ENCODE results near the gene TTC17. TPM values are rescaled to one million over a fixed set of nuclear protein-coding genes. Genes with fewer than 3 reads are reported as not detected.

The TTC17 gene
- total RNA-seq, 1 experiment from 2014 or later, result 92.7 TPM

GRCh38 chr11:43376594-43376993, 17.9 kb downstream of the TTC17 start:
- peak; percentile 83 for DNase-seq (ENCODE audit: unreplicated experiment)
- H3K27me3 Mint-ChIP-seq (ENCODE audit: insufficient read depth, unreplicated experiment), result no peaks in the 10 kb centered on the region
- POLR2A ChIA-PET, result interaction anchor here (0.6 to 5.5 kb wide), 6 partner anchors 9 to 544 kb away, joined by 3 to 45 read pairs (median 4); partner anchors contain the start of genes API5 and TTC17

GRCh38 chr11:43377389-43377788, 18.7 kb downstream of the TTC17 start:
- no TSS peak for BruUV-seq (replicated peaks)
- Mint-ChIP-seq H3K27ac (ENCODE audit: low read depth, unreplicated experiment) (peak overlapping the region; percentile 50), H3K9me3 (ENCODE audit: unreplicated experiment) (no peaks in the 10 kb centered on the region), H3K4me1 (ENCODE audit: insufficient read depth, unreplicated experiment) (peaks cover 12% of the 10 kb centered on the region), H3K36me3 (ENCODE audit: insufficient read depth, unreplicated experiment) (peaks cover 40% of the 10 kb centered on the region), H3K4me3 (ENCODE audit: unreplicated experiment) (no peak overlapping the region), H3K27me3 (ENCODE audit: insufficient read depth, unreplicated experiment) (no peaks in the 10 kb centered on the region)
- POLR2A ChIA-PET, result interaction anchor here (0.7 to 5.5 kb wide), 6 partner anchors 10 to 692 kb away, joined by 3 to 45 read pairs (median 4); partner anchors contain the start of genes API5 and TTC17
- intact Hi-C loops (cut with micrococcal nuclease), result no loop called here
- no peak for DNase-seq (ENCODE audit: unreplicated experiment)
- CTCF ChIA-PET, result interaction anchor here (0.8 to 1.7 kb wide), 3 partner anchors 19 to 95 kb away, joined by 3 to 4 read pairs (median 3); partner anchors contain the start of gene TTC17
- no peak for TF ChIP-seq CTCF (IDR thresholded peaks at IDR 0.05; ENCODE audit: unreplicated experiment)

More at GRCh38 chr11:43376594-43376993, 17.9 kb downstream of the TTC17 start:
- H3K4me3 Mint-ChIP-seq (ENCODE audit: unreplicated experiment), result no peak overlapping the region
- no peaks in the 10 kb centered on the region for H3K9me3 Mint-ChIP-seq (ENCODE audit: unreplicated experiment)
- H3K4me1 Mint-ChIP-seq (ENCODE audit: insufficient read depth, unreplicated experiment), result peaks cover 9% of the 10 kb centered on the region
- no peak for TF ChIP-seq CTCF (IDR thresholded peaks at IDR 0.05; ENCODE audit: unreplicated experiment)
- CTCF ChIA-PET, result interaction anchor here (1.0 kb wide), 1 partner anchor 10 kb away, joined by 3 read pairs; no protein-coding TSS in a partner anchor
- H3K27ac Mint-ChIP-seq (ENCODE audit: low read depth, unreplicated experiment), result peak overlapping the region; percentile 84
- H3K36me3 Mint-ChIP-seq (ENCODE audit: insufficient read depth, unreplicated experiment), result peaks cover 40% of the 10 kb centered on the region
- no TSS peak for BruUV-seq (replicated peaks)
- intact Hi-C loops (cut with micrococcal nuclease), result no loop called here

GRCh38 chr11:43378897-43379296, 20.2 kb downstream of the TTC17 start:
- no peaks in the 10 kb centered on the region for H3K27me3 Mint-ChIP-seq (ENCODE audit: insufficient read depth, unreplicated experiment)
- no peak for DNase-seq (ENCODE audit: unreplicated experiment)
- H3K9me3 Mint-ChIP-seq (ENCODE audit: unreplicated experiment), result no peaks in the 10 kb centered on the region
- intact Hi-C loops (cut with micrococcal nuclease), result no loop called here
- no peak overlapping the region for H3K27ac Mint-ChIP-seq (ENCODE audit: low read depth, unreplicated experiment)
- BruUV-seq (replicated peaks), result no TSS peak
- CTCF ChIA-PET, result interaction anchor here (1.4 to 1.9 kb wide), 2 partner anchors 40 to 50 kb away, joined by 3 to 6 read pairs; no protein-coding TSS in a partner anchor
- H3K36me3 Mint-ChIP-seq (ENCODE audit: insufficient read depth, unreplicated experiment), result peaks cover 42% of the 10 kb centered on the region
- POLR2A ChIA-PET, result interaction anchor here (1.2 to 5.5 kb wide), 4 partner anchors 9 to 66 kb away, joined by 3 to 45 read pairs (median 12); partner anchors contain the start of genes API5 and TTC17
- no peak for TF ChIP-seq CTCF (IDR thresholded peaks at IDR 0.05; ENCODE audit: unreplicated experiment)
- H3K4me1 Mint-ChIP-seq (ENCODE audit: insufficient read depth, unreplicated experiment), result peaks cover 12% of the 10 kb centered on the region
- H3K4me3 Mint-ChIP-seq (ENCODE audit: unreplicated experiment), result no peak overlapping the region

GRCh38 chr11:43381802-43382201, 23.1 kb downstream of the TTC17 start:
- Mint-ChIP-seq H3K4me1 (ENCODE audit: insufficient read depth, unreplicated experiment) (peaks cover 5% of the 10 kb centered on the region), H3K27ac (ENCODE audit: low read depth, unreplicated experiment) (peak overlapping the region; percentile 20), H3K27me3 (ENCODE audit: insufficient read depth, unreplicated experiment) (no peaks in the 10 kb centered on the region), H3K36me3 (ENCODE audit: insufficient read depth, unreplicated experiment) (peaks cover 44% of the 10 kb centered on the region), H3K9me3 (ENCODE audit: unreplicated experiment) (no peaks in the 10 kb centered on the region), H3K4me3 (ENCODE audit: unreplicated experiment) (no peak overlapping the region)
- ChIA-PET CTCF (interaction anchor here (0.7 kb wide), 1 partner anchor 15 kb away, joined by 3 read pairs; no protein-coding TSS in a partner anchor), POLR2A (interaction anchor here (0.9 to 5.5 kb wide), 2 partner anchors 17 to 23 kb away, joined by 3 to 45 read pairs; partner anchors contain the start of gene TTC17)
- intact Hi-C loops (cut with micrococcal nuclease), result no loop called here
- no peak for TF ChIP-seq CTCF (IDR thresholded peaks at IDR 0.05; ENCODE audit: unreplicated experiment)
- TSS peak; percentile 14 for BruUV-seq (replicated peaks)
- no peak for DNase-seq (ENCODE audit: unreplicated experiment)

Data from MCF 10A (cell line).